ENCODE data around the gene CTDSPL. TPM values are rescaled to one million over a fixed set of nuclear protein-coding genes. Genes with fewer than 3 reads are reported as not detected.

Gene CTDSPL
- total RNA-seq, 2 donors from 2014 or later, result 75.0 to 76.7 TPM

DNA sequence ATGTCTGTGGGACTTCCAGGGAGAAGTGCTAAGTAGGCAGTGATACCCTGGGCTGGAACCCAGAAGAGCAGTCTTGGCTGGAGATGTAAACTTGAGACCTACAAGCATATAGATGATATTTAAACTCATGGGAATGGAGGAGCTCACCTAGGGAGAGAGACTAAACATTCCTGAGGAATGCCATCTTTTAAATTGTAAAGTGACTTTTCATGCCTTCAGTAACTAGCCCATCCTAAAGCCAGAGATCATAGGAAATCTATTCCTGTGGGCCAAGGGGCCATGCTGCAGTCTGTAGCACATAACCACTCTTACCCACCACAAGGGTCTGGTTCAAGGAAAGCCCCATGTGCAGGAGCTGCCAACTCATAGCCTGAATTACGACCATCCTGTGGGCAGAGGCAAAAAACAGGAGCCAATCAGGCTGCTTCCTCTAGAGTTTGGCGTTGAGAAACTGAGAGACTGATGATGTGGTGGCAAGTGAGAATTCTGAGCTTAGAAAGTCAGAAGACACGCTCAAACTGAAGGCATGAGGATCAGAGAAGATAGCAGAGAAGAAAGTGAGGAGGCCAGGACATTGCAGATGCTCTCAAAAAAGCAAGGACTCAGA is 37.5 kb downstream of the CTDSPL start:
- Histone ChIP-seq H3K27ac (no peak overlapping the region), H3K9me3 (no peaks in the 10 kb centered on the region), H3K27me3 (no peaks in the 10 kb centered on the region), H3K4me1 (no peaks in the 10 kb centered on the region), H3K9ac (ENCODE audit: low read depth in 2 of 2, low read length in 2 of 2) (no peak overlapping the region), H3K4me3 (no peak overlapping the region), H3K36me3 (no peaks in the 10 kb centered on the region)
- intact Hi-C loops (cut with DNase I), result no loop called here
- no peak for DNase-seq
- TF ChIP-seq, protein P1, sequence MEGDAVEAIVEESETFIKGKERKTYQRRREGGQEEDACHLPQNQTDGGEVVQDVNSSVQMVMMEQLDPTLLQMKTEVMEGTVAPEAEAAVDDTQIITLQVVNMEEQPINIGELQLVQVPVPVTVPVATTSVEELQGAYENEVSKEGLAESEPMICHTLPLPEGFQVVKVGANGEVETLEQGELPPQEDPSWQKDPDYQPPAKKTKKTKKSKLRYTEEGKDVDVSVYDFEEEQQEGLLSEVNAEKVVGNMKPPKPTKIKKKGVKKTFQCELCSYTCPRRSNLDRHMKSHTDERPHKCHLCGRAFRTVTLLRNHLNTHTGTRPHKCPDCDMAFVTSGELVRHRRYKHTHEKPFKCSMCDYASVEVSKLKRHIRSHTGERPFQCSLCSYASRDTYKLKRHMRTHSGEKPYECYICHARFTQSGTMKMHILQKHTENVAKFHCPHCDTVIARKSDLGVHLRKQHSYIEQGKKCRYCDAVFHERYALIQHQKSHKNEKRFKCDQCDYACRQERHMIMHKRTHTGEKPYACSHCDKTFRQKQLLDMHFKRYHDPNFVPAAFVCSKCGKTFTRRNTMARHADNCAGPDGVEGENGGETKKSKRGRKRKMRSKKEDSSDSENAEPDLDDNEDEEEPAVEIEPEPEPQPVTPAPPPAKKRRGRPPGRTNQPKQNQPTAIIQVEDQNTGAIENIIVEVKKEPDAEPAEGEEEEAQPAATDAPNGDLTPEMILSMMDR (IDR thresholded peaks at IDR 0.05), result no peak

DNA sequence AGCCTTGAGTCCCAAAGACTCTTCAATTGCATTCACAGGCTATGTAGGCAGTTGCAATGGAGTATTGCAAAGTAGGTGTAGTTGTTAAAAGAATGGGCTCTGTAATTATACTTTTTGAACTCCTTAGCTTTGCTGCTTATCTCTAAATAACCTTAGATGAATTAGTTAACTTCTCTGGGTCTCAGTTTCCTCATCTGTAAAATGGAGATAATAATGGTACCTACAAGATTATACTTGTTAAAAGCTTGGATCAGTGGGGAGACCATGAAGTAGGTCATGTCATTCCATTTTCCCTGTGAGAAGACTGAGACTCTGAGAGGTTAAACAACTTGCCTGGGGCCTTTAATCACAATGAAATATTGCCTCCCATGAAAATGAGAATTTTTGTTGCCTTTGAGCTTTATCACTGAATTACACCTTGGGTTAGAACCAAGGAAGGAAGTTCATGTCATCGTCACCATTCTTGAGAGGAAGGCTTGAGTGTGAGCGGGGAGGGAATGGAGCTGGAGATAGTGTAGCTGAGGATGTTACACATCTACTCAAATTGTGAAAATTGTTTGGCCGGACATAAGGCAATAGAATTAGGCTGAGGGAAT is 38.1 kb downstream of the CTDSPL start:
- intact Hi-C loops (cut with DNase I), result no loop called here
- H3K9me3 ChIP-seq, result no peaks in the 10 kb centered on the region
- no peak overlapping the region for H3K4me3 ChIP-seq
- H3K36me3 ChIP-seq, result no peaks in the 10 kb centered on the region
- H3K9ac ChIP-seq (ENCODE audit: low read depth in 2 of 2, low read length in 2 of 2), result no peak overlapping the region
- DNase-seq, result no peak
- H3K27me3 ChIP-seq, result no peaks in the 10 kb centered on the region
- TF ChIP-seq, protein P1 (IDR thresholded peaks at IDR 0.05), result no peak
- no peaks in the 10 kb centered on the region for H3K4me1 ChIP-seq
- H3K27ac ChIP-seq, result no peak overlapping the region

DNA sequence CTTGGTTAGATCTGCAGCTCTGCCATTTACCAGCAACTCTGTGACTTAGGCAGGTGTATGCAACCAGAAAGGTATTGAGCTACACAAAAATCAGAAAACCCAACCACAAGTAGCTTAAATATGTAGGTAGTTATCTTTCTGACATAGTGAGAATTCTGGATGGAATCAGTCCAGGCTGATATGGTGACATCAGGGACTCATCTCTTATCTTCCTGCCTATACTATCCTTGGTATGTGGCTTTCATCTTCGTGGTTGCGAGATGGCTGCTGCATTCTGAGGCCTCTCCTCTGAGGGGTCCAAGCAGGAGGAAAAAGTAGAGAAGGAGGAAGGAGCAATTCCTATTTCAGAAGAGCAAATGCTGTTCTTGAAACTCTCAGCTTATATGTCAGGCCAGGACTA is 40.0 kb downstream of the CTDSPL start:
- intact Hi-C loops (cut with DNase I), result no loop called here
- no peak for DNase-seq
- H3K4me3 ChIP-seq, result no peak overlapping the region

DNA sequence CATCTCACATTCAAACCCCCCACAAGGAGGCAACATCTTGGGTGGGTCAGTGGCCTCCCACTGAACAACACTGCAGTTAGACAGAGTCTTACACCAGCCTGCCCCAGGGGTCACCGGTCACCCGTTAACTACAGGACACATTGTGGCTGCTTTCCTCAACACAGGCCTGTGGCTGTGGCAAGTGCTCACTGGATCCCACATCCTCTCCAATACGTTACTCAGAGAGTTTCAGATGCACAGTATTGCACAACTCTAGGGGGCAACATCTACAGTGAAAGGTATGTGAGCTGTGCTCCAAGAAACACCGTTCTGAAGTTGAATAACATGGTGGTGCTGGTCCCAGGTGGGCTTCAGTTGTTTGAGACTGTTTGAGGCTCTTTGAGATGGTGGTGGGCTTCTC is 41.0 kb downstream of the CTDSPL start:
- no peak overlapping the region for H3K4me3 ChIP-seq
- H3K9me3 ChIP-seq, result no peaks in the 10 kb centered on the region
- intact Hi-C loops (cut with DNase I), result no loop called here
- DNase-seq, result no peak
- no peaks in the 10 kb centered on the region for H3K36me3 ChIP-seq
- no peak overlapping the region for H3K9ac ChIP-seq (ENCODE audit: low read depth in 2 of 2, low read length in 2 of 2)
- no peak overlapping the region for H3K27ac ChIP-seq
- no peaks in the 10 kb centered on the region for H3K27me3 ChIP-seq
- TF ChIP-seq, protein P1 (IDR thresholded peaks at IDR 0.05), result no peak
- peaks cover 9% of the 10 kb centered on the region for H3K4me1 ChIP-seq

More for the DNA sequence above, 40.0 kb downstream of the CTDSPL start:
- Histone ChIP-seq H3K9me3 (no peaks in the 10 kb centered on the region), H3K27ac (no peak overlapping the region), H3K36me3 (no peaks in the 10 kb centered on the region), H3K9ac (ENCODE audit: low read depth in 2 of 2, low read length in 2 of 2) (no peak overlapping the region), H3K27me3 (no peaks in the 10 kb centered on the region), H3K4me1 (peaks cover 8% of the 10 kb centered on the region)
- TF ChIP-seq, protein P1 (IDR thresholded peaks at IDR 0.05), result no peak

DNA sequence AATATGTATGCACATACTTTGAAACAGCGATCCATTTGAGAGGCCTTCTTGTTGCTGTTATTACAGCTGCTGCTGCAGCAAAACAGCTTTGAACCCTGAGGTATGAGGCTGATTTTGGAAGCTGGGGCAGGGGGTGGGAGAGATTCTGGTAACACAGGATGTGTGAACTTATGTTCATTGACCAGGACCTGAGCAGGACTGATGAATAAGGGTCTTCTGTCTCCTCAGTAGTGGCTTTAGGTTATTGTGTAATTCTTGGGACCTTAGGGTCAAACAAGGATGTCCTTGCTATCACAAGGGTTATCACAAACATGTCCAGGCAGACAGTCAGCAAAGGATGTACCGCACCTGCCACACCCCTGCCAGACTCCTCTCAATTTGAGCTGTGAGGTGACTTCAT is 41.6 kb downstream of the CTDSPL start:
- Histone ChIP-seq H3K27ac (no peak overlapping the region), H3K9ac (ENCODE audit: low read depth in 2 of 2, low read length in 2 of 2) (no peak overlapping the region), H3K9me3 (no peaks in the 10 kb centered on the region), H3K27me3 (no peaks in the 10 kb centered on the region), H3K36me3 (no peaks in the 10 kb centered on the region), H3K4me3 (no peak overlapping the region), H3K4me1 (peaks cover 9% of the 10 kb centered on the region)
- intact Hi-C loops (cut with DNase I), result no loop called here
- TF ChIP-seq, protein P1 (IDR thresholded peaks at IDR 0.05), result no peak
- no peak for DNase-seq
